ENCODE measurements around the gene GADD45GIP1.
A peak's percentile ranks its signal among the peaks of the same experiment; 100 is the strongest.

Gene GADD45GIP1

GRCh38 chr19:12938779-12939601 lies 18.0 kb downstream of the GADD45GIP1 start:
- peaks cover 51% of the 10 kb centered on the region for H3K36me3 ChIP-seq
- peak; percentile 36 for DNase-seq
- H3K4me1 ChIP-seq, result peaks cover 6% of the 10 kb centered on the region

GRCh38 chr19:12937927-12938778 lies 18.9 kb downstream of the GADD45GIP1 start, which contains the start of gene CALR:
TSS of gene CALR (plus strand) at chr19:12938609. CDS start at chr19:12938680, 71 bp downstream.
- peaks cover 45% of the 10 kb centered on the region for H3K36me3 ChIP-seq
- H3K9me3 ChIP-seq, result no peaks in the 10 kb centered on the region
- H3K27me3 ChIP-seq, result no peaks in the 10 kb centered on the region
- H3K4me1 ChIP-seq, result peaks cover 6% of the 10 kb centered on the region
- TF ChIP-seq CTCF (IDR thresholded peaks at IDR 0.05; ENCODE audit: low read depth, low read length), result no peak
- H3K4me3 ChIP-seq (ENCODE audit: low read depth, low read length), result peak within 1 kb of the TSS; percentile 100
- peak; percentile 99 for DNase-seq

More at GRCh38 chr19:12938779-12939601, 18.0 kb downstream of the GADD45GIP1 start:
- 0 out of 2 replicates have a peak, but pooled peaks have one; percentile 4 for TF ChIP-seq CTCF (IDR thresholded peaks at IDR 0.05; ENCODE audit: low read depth, low read length)
- no peaks in the 10 kb centered on the region for H3K9me3 ChIP-seq
- peak overlapping the region; percentile 100 for H3K4me3 ChIP-seq (ENCODE audit: low read depth, low read length)
- no peaks in the 10 kb centered on the region for H3K27me3 ChIP-seq

- Histone ChIP-seq H3K4me1 (peaks cover 6% of the 10 kb centered on the region), H3K36me3 (peaks cover 38% of the 10 kb centered on the region), H3K27me3 (no peaks in the 10 kb centered on the region), H3K9me3 (no peaks in the 10 kb centered on the region), H3K4me3 (ENCODE audit: low read depth, low read length) (peak overlapping the region; percentile 71)
- no peak for TF ChIP-seq CTCF (IDR thresholded peaks at IDR 0.05; ENCODE audit: low read depth, low read length)
- peak; percentile 39 for DNase-seq
These were observed 19.7 kb downstream of the GADD45GIP1 start for GRCh38 chr19:12937093-12937926.

- no peak for DNase-seq
- Histone ChIP-seq H3K4me1 (peaks cover 6% of the 10 kb centered on the region), H3K36me3 (peaks cover 32% of the 10 kb centered on the region)
These were observed 20.4 kb downstream of the GADD45GIP1 start for GRCh38 chr19:12936582-12936981.

GRCh38 chr19:12935071-12935470 lies 22.0 kb downstream of the GADD45GIP1 start:
- peaks cover 27% of the 10 kb centered on the region for H3K36me3 ChIP-seq
- no peaks in the 10 kb centered on the region for H3K9me3 ChIP-seq
- DNase-seq, result no peak
- no peak for TF ChIP-seq CTCF (IDR thresholded peaks at IDR 0.05; ENCODE audit: low read depth, low read length)
- H3K4me3 ChIP-seq (ENCODE audit: low read depth, low read length), result no peak overlapping the region
- H3K27me3 ChIP-seq, result no peaks in the 10 kb centered on the region
- H3K4me1 ChIP-seq, result peaks cover 6% of the 10 kb centered on the region

More at GRCh38 chr19:12936582-12936981, 20.4 kb downstream of the GADD45GIP1 start:
- H3K4me3 ChIP-seq (ENCODE audit: low read depth, low read length), result no peak overlapping the region
- no peak for TF ChIP-seq CTCF (IDR thresholded peaks at IDR 0.05; ENCODE audit: low read depth, low read length)
- H3K27me3 ChIP-seq, result no peaks in the 10 kb centered on the region
- H3K9me3 ChIP-seq, result no peaks in the 10 kb centered on the region

All from BE2C (cell line).